Embryonic facial prominence (tissue), 1 donor: Measurements from ENCODE around the gene CCN6.
"Not testable (repeated sequence)": the region's sequence is repeated elsewhere in the genome, so short reads cannot be mapped to it uniquely, and the experiment has no call there.

ENCODE experiments used
- DNase-seq: peaks from one replicate; pipeline ENCODE4 v3.0.0-alpha.2; 2016; ENCODE audit errors: extremely low spot score

The CCN6 gene

DNA sequence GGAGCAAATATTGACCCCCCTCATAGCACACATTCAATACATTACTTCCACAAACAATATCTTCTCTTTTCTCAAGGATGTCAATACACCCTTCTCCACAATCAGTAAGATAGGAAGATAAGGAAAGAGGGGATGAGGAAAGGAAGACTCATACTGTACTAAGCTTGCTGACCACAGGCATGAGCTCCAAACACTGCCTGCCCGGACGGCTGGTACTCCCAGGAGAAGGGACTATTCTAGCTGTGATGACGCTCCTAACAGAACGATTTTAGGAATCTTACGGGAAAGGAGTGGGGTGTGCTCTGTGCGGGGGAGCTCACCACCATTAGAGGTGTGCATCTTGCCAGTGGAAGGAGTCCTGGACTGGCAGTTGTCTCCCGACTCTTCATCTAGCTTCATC, 3.9 kb upstream of the CCN6 start:
- DNase-seq: no peak

DNA sequence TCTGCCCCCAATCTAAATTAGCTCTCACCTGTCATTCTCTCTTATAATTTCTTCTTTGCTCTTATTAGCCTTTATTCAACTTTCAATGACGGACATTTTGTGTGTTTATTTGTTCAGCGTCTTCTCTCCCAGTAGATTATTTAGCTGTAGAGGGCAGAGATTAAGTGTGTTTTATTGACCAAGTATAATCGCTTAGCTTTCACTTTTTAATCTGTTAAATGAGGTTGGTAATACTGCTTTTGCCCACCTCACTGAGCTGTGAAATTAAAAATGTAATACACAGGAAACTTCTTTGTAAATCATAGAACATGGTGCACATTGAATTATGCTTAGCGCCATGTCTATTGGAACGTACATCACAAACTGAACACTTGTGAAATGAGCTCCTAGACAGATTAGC, 3.5 kb upstream of the CCN6 start:
- DNase-seq: no peak

DNA sequence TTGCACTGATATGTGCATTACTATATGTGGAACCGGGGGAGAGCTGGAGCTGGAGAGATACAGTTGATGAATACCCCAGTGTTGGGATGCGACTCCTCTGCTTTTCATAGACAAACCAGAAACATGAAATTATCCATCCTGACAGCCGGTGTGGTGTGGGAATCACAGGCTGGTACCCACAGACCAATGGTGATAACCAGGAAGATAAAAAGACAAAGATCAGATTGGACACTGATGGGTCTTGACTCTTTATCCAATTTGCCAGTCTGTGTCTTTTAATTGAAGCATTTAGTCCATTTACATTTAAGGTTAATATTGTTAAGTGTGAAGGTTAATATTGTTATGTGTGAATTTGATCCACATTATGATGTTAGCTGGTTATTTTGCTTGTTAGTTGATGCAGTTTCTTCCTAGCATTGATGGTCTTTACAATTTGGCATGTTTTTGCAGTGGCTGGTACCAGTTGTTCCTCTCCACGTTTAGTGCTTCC, 2.6 kb upstream of the CCN6 start:
- DNase-seq: not testable (repeated sequence)

DNA sequence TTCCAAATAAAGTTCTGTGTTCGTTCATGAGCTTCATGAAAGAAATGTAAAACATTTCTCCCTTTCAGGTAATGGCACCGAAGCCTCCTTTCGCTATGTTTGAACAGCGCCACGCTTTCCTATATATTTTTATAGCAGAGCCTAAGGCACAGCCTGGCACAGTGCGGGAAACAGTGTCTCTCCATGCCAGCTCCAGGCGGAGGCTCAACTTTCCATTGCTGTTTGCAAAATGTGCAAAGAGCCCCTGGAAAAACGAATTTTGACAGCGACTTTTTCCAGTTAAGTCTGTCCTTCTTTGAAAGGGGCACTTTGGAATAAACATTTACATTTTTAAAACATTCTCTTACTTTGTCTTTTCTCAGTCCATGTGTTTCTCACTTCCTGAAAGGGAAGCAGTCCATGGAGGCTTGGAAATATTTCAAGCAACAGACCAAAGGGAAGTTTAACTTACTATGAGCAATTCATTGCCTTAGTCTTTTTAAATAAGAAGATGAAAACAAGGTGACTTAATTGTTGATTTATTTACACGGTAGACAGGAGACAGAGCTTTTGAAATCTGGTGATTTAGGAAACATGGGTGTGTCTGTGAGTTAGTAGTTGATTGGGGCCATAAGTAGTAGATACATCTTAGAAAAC, 769 bp downstream of the CCN6 start:
- DNase-seq: no peak

DNA sequence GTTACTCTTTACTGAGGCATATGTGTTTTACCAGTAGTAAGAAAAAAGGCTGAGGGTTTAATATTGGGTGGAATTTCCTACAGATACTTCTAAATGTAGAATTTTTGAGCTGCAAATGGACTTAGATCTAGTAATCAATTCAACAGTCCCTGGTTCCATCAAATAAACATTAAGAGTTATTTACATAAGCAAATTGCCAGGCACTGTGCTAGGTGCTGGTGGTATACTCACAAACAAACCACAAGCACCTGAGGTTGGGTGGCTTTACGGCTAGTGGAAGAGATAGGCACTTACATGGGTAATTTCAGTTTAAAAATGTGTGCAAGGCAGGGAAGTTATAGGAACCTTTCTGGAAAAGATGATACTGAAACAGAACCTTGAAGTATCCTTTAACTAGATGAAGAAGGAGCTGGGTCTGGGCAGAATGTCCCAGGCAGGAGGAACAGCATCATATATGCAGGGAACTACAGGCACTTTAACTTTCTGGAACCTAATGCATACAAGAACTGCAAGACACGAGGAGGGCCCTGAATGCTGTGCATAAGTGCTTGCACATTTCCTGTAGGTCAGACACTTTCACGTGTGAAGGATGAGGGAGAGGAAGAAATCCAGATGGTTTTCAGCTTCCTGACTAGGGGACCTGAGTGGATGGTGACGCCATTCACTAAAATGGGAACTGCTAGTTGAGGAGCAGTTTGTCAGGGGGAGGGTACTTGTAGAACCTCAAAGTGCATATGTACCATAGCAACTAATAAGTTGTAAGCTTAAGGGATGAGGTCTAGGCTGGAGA, 4.5 kb downstream of the CCN6 start:
- no peak for DNase-seq

DNA sequence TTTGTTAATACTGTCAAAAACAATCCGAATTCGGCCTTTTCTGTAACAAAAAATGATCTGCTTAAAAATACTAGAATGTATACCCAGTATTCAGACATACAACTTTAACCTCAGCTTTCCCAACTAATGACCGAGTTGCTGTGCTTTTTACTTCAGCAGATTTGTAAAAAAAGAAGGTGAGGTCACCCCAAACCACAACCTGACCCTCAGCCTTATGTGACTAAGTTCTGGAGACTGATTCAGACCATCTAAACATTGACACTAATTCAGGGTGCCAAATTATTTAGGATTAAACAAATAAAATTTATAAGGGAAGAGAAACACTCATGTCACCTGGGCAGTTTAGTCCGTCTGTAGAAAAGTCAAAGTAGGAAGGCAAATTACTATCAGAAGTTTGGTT, 7.7 kb downstream of the CCN6 start:
- no peak for DNase-seq

DNA sequence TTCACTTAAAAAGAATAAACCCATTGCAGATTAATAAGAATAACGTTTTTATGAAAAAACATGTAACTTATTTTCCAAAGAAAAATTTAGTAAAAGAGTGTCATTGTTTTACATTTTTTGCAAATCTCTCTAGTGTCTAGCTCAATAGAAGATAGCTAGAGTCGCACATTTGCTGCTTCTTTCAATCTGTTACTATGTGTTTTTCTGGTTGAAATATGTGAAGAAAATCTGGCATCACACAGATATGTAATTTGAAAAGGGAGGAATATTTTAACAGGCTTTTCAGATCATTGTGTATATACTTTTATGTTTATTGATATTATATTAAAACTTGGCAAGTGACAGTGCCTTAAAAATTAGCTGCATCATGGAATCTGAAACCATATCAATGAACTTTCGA, 9.1 kb downstream of the CCN6 start:
- DNase-seq: no peak

DNA sequence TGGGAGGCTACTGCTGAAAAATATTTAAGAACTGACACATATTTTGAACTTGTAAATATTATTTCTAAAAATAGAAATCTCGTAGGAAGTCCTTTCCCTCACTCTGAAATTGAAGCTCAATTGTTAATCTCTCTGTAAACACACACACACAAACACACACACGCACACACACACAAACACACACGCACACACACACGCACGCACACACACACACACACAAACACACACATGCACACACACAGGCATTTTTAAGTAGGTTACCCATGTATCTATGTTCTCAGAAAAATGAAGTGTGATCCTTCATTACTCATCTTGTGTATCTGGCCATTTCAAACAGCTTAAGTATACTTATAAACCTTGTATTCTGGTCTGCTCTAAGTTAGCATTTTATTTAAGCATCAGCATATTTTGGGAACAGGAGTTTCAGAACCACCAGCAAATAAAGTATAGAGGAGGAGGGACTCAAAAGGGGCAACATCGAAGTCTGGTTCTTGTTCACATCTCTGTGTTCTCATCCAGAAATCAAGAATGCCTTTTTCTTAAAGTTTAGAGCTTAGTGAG, 11.6 kb downstream of the CCN6 start:
- no peak for DNase-seq

DNA sequence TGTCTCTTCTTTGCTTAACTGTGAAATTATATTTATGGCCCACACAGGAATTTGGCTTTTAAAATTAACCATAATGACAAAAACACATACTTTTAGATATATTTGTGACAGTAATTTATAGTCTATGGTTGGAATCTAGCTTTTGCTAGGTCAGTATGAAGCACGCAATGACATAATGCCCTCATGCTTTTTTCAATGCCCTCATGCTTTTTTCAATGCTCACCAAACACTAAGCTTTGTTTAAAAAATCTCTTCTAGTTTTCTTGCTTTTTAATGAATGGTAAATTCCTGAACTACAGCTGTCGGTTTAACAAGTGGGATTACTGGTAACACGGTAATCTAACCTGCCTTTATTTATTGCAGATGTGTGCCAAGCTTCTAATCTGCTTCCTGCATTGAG, 12.7 kb downstream of the CCN6 start:
- no peak for DNase-seq

DNA sequence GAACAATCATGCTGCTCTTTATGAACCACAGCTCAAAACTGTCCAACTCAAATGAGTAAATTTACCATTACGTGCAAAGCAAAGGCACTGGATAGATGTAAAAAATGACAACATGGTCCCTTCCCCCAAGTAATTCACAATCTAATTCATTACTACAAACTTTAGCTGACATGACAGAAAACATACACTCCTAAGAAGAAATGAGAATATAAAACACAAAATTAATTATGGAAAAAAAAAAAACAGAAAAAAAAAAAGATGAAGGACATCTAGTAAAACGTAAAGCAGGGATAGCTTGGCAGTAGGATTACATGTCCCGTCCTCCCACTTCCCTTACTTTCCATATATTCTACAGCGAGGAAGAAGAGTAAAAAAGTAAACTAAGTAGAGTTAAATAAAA, 27.7 kb downstream of the CCN6 start:
- DNase-seq: no peak

DNA sequence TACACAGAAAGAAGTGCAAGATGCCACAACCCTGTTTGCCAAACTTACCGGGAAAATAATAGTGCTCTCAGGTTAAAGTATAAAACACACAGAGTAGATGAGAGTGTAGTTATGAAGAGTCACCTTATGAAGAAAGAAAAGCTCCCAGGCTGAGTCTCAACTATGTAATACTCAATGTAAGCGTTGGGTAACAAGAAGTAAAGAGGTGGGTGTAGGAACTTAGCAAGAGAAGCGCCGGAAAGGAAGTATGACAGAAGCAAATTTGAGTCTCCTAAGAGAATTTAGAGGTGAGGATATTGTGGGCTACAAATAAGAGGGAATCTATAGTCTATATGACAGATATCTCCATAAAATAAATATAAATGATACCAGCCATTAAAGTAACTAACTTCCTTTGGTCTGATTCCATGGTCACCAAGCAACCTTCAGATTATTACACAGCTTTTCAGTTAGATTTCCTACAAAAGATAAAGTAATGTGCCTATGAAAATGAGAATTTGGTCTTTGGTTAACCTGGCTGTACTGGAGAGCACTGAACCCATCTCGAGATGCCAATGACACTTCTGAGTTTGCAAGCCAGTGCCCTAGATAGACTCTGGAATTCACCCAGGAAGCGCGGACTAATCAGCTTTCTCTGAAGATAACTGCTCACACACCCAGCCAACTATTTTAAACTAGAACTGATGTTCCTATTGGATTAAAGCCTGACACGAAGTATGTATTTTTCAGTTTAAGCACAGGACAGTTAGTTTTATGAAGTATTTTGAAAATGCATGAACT, 31.6 kb downstream of the CCN6 start:
- no peak for DNase-seq

DNA sequence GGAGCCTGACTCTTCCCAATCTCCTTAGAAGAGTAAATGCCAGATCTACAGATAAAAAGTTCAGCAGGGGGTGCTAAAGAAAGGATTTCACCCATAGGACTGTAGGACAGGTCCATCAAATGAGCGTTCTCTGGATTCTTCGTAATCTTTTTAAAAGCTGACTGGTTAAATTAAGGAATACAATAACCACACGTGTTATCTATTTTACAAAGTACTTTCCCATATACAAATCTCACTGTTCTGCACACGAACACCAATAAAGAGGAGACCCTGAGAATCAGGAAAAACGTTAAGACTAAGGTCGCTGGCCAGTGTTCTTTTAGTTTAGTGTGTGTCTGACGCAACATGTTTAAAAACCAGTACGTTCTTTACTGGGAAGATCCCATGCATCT, 32.8 kb downstream of the CCN6 start:
- DNase-seq: peak; percentile 48

DNA sequence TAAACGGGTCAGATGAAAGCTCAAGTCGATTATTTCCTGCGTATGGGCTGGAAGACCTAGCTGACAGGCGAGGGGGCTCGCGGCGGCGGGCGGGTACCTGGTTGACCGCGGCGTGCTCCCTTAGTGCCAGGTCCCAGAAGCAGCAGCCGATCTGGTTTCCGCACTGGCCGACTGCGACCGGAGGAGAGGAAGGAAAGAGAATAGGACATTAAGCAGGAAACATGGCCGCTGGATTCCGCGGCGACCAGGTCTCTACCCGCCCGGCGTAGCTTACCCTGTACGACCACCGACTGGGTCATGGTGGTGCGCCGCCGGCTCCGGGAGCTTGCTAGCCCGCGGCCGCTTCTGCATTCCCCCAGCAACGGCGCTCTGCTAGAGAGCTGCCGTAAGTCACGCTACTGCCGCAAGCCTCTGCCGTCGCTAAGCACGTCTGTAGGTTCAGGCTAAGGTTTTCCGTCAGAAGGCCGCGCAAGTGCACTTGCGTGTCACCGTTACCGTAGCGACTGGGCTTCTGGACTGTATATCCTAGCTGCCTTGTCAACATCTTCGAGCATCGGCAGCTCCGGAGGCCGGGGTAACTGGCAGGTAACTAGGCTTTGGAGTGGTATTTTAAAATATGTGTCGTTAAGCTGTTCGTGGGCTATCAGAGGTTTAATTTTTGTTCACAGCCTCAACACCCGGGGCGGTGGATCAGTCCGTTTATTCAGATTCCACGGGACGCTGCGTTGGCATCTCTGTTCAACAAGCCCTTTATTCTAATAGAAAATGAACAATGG, 33.4 kb downstream of the CCN6 start, which contains the start of the genes FAM229B and TUBE1:
FAM229B (plus strand) TSS at position 456 of the 776 bp plus-strand sequence. CDS start 11,693 bp downstream, outside the sequence.
TUBE1 (minus strand) TSS at position 347 of the 776 bp plus-strand sequence; CDS start at position 299, 48 bp downstream.
- peak; percentile 96 for DNase-seq

DNA sequence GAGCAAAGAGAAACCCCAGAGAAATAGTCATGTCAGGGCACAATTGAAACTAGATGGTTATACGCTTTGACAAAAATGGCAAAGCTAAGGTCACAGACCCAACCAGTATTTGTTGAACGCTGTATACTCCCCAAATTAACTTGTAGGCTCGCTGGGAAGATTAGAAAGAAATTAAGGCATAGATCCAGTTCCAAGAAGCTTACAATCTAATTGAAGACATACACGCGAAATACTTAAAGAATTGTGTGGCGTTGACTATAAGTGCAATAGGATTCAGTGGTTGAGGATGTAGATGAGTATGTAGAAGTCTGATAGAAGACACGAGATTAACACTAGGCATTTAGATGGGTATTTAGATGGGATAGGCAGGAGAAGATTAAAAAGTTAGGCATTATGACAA, 34.0 kb downstream of the CCN6 start:
- DNase-seq: peak; percentile 7

DNA sequence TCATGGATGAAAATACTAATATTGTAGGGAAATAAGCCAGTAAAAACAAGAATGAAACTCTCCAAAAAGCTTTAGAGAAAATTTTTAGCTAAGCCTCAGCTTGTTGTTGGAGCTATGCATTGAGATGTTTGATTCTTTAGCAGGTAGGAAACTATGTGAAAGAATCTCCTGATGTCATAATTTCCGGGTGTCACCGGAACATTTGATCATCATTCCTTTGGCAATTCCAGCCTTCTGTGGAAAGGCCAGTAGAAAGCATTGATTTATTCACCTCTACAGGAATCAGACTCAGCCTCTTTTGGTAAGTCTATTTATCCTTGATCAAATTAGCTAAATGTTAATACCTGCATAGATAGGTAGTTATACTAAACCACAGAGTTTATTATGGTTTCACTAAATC, 43.0 kb downstream of the CCN6 start:
- no peak for DNase-seq

DNA sequence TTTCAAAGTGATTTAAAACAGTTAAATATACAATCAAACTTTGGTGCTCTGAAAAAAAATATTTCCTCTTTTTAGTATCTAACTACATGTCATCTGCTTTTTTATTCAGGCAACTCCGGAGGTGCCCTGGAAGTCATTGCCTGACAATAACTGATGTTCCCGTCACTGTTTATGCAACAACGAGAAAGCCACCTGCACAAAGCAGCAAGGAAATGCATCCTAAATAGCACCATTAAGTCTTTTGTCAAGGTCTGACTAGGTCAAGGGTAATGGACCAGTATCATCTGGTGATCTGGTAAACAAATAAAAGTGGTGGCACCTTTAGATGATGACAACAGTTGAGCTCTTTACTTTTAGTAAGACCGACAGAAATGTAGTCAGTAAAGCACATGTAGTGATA, 46.7 kb downstream of the CCN6 start:
- DNase-seq: no peak

DNA sequence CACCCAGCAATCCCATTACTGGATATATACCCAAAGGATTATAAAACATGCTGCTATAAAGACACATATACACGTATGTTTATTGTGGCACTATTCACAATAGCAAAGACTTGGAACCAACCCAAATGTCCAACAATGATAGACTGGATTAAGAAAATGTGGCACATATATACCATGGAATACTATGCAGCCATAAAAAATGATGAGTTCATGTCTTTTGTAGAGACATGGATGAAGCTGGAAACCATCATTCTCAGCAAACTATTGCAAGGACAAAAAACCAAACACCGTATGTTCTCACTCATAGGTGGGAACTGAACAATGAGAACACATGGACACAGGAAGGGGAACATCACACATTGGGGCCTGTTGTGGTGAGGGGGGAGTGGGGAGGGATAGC, 52.1 kb downstream of the CCN6 start:
- DNase-seq: not testable (repeated sequence)

DNA sequence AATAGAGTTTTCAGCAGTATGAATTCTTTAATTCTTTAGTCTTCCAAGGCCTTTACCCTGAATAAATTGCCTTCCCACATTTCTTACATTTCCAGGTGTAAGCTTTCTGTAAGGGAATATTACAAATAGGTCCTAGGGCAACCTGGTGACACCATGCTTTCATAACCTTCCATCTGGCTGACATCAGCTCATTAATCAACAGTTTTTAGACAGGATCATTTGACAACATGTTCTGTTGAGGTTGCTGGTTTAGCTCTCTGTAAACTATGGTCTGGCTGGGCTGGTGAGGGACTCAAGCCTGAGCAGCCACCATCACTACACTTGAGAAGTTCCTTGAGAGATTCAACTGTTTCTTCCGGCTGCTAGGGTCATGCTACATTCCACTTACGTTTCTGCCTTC, 52.7 kb downstream of the CCN6 start:
- DNase-seq: no peak

DNA sequence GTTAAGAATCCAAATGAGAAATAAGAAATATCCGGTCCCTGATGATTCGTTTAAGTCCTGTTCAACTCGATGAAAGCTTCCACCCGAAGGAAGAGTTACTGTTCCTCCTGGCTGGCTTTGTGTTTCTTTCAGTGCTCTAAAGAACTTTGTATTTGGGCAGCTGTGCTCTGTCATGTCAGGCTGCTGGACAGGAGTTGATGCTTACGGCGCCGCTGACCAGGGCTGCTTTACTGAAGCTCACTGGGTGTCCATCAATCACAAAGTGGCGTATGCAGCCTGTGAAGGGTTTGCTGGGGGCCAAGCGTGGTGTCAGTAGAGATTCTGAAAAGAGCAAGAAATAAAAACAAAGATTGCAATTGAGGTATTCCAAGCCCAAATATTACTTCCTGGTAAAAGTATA, 55.4 kb downstream of the CCN6 start:
- DNase-seq: no peak

DNA sequence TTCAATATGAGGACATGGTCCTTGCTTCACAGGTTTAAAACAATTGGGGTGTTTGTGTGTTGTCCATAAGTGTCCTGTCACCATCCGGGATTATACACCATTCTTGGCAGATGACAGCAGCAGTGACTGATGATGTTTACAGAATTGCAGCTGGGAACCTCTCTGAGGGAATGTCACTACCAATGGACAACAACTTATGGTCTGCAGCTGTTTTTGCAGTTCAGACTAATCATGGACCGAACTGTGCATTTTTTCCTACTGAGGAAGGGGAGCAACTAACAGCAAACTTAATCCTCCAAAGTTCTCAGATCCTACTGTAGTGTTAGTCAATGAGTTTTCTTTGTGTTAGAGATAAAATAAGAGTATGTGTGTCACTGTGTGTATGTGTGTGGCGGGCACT, 59.5 kb downstream of the CCN6 start:
- DNase-seq: no peak

DNA sequence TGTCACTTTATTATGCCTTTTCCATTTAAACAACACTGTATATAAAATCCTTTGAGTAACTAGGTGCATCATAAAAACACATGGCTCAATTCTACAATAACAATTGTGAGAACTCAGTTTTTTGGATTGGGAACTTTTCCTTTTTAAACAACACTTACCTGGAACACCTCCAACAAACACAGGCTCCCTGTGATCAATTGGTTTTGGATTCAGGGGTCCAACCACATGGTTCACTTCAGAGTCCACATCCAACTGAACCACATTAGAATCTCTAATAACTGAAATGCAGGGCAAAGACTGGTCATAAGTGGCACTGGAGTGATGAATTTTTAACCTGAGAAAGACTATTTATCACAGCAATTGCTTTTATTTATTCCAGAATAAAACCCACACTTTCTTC, 60.0 kb downstream of the CCN6 start:
- no peak for DNase-seq
